Panc1 (cell line): ENCODE data around the gene CHN1. TPM values are rescaled to one million over a fixed set of nuclear protein-coding genes. Genes with fewer than 3 reads are reported as not detected.
A peak's percentile ranks its signal among the peaks of the same experiment; 100 is the strongest.

Experiments
- ATAC-seq: fragments of 200-7000 bp; cut with Tn5 transposase; 2 replicates; pipeline ENCODE4 v1.9.1; 2020; ENCODE audit warnings: mild to moderate bottlenecking, moderate library complexity
- BruUV-seq: library from RNA; stranded (reverse); fragments of 400-500 nt; replicated peaks from 2 replicates; lab custom pipeline; 2021; lab: Mats Ljungman, UMichigan
- CTCF ChIA-PET: fragments of 300-600 bp; sonication (Branson Sonifier 250); formaldehyde crosslinking; loops from one replicate; lab custom pipeline; 2022; ENCODE audit warnings: antibody characterized with exemption; lab: Charles Lee
- POLR2A ChIA-PET: fragments of 300-600 bp; sonication (Branson Sonifier 250); formaldehyde crosslinking; loops from one replicate; lab custom pipeline; 2022; ENCODE audit warnings: antibody characterized with exemption; lab: Charles Lee
- DNase-seq: peaks from one replicate; pipeline ENCODE4 v3.0.0-alpha.2; 2010; ENCODE audit warnings: low read depth, low spot score
- H3K27ac ChIP-seq: 2 replicates; pipeline ENCODE4 v1.5.1; 2011; ENCODE audit warnings: mild to moderate bottlenecking, low read length, inconsistent platforms
- H3K27me3 ChIP-seq: fragments of 200-500 bp; sonication (Bioruptor generic); 2 replicates; pipeline ENCODE4 v1.6.0; 2014; ENCODE audit warnings: low read length, inconsistent platforms; ENCODE audit not compliant: control insufficient read depth, insufficient read depth
- H3K36me3 ChIP-seq: fragments of 200-500 bp; sonication (Bioruptor generic); 2 replicates; pipeline ENCODE4 v1.5.1; 2014; ENCODE audit warnings: inconsistent platforms, mild to moderate bottlenecking, low read length, moderate library complexity; ENCODE audit not compliant: control insufficient read depth, insufficient read depth
- H3K4me1 ChIP-seq: 2 replicates; pipeline ENCODE4 v1.5.1; 2011; ENCODE audit warnings: inconsistent platforms, mild to moderate bottlenecking, low read length, moderate library complexity; ENCODE audit not compliant: control insufficient read depth, insufficient read depth
- H3K4me3 ChIP-seq, 2 experiments: 2 replicates each; pipeline ENCODE4 v1.5.1; 2011 to 2012; ENCODE audit warnings: low read depth in 2 of 2, low read length in 2 of 2, mild to moderate bottlenecking in 2 of 2, inconsistent platforms in 1 of 2, moderate library complexity in 1 of 2
- H3K9me3 ChIP-seq: fragments of 200-500 bp; sonication (Bioruptor generic); 2 replicates; pipeline ENCODE4 v1.5.1; 2014; ENCODE audit warnings: low read depth, mild to moderate bottlenecking, inconsistent platforms, low read length, moderate library complexity; ENCODE audit not compliant: control insufficient read depth, insufficient read depth
- POLR2AphosphoS5 ChIP-seq: IDR thresholded peaks from 2 replicates; pipeline ENCODE4 v1.6.1; 2012; ENCODE audit warnings: mild to moderate bottlenecking, low read depth, low read length, moderate library complexity
- REST ChIP-seq, 2 experiments: IDR thresholded peaks; 2 replicates each; pipeline ENCODE4 v1.6.1; 2011 to 2012; ENCODE audit warnings: low read depth in 2 of 2, control low read depth in 1 of 2, low read length in 1 of 2, mild to moderate bottlenecking in 1 of 2, moderate library complexity in 1 of 2; ENCODE audit not compliant: insufficient read depth in 1 of 2
- SIN3A ChIP-seq: IDR thresholded peaks from 2 replicates; pipeline ENCODE4 v1.6.1; 2012; ENCODE audit warnings: low read depth, mild to moderate bottlenecking, low read length, moderate library complexity, borderline replicate concordance; ENCODE audit not compliant: insufficient read depth
- TCF7L2 ChIP-seq: IDR thresholded peaks from 2 replicates; pipeline ENCODE4 v1.6.1; 2011; ENCODE audit warnings: mild to moderate bottlenecking, low read depth, low read length, inconsistent platforms
- in situ Hi-C: cut with HindIII; loops from 2 replicates; pipeline ENCODE4 v1.10.0; 2016; ENCODE audit warnings: low sequenced_read_pairs, low pct_unique_long_range_greater_than_20kb
- intact Hi-C: fragments of 100-400 bp; cut with micrococcal nuclease; formaldehyde crosslinking; loops from one replicate; pipeline ENCODE4 v1.10.0; 2022; ENCODE audit not compliant: unreplicated experiment
- total RNA-seq: library from RNA; stranded (reverse); gene quantifications from one replicate; pipeline ENCODE4 v1.2.1, GENCODE V29; 2021; ENCODE audit not compliant: unreplicated experiment
- TF ChIP-seq, protein P1 (sequence below): fragments of 450-650 bp; IDR thresholded peaks from 2 replicates; pipeline ENCODE4 v1.5.1; 2017; ENCODE audit warnings: mild to moderate bottlenecking

CHN1 gene
- total RNA-seq, 1 experiment from 2014 or later: 20.8 TPM

GRCh38 chr2:175003875-175004729, 1.1 kb downstream of the CHN1 start:
- Histone ChIP-seq H3K4me3 (peak overlapping the region; percentile 59 to 72), H3K36me3 (no peaks in the 10 kb centered on the region), H3K4me1 (peaks cover 14% of the 10 kb centered on the region), H3K9me3 (no peaks in the 10 kb centered on the region), H3K27me3 (peaks cover 2% of the 10 kb centered on the region), H3K27ac (peak overlapping the region; percentile 69)
- POLR2A ChIA-PET: no interaction called here
- no peak for TF ChIP-seq TCF7L2
- TF ChIP-seq POLR2AphosphoS5: no peak
- TF ChIP-seq REST (IDR thresholded peaks at IDR 0.05; ENCODE audit: insufficient read depth in 1 of 2, low read depth in 2 of 2, low read length in 1 of 2): no peak
- TF ChIP-seq, protein P1, sequence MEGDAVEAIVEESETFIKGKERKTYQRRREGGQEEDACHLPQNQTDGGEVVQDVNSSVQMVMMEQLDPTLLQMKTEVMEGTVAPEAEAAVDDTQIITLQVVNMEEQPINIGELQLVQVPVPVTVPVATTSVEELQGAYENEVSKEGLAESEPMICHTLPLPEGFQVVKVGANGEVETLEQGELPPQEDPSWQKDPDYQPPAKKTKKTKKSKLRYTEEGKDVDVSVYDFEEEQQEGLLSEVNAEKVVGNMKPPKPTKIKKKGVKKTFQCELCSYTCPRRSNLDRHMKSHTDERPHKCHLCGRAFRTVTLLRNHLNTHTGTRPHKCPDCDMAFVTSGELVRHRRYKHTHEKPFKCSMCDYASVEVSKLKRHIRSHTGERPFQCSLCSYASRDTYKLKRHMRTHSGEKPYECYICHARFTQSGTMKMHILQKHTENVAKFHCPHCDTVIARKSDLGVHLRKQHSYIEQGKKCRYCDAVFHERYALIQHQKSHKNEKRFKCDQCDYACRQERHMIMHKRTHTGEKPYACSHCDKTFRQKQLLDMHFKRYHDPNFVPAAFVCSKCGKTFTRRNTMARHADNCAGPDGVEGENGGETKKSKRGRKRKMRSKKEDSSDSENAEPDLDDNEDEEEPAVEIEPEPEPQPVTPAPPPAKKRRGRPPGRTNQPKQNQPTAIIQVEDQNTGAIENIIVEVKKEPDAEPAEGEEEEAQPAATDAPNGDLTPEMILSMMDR: no peak
- TF ChIP-seq SIN3A: no peak
- CTCF ChIA-PET: interaction anchor here (1.7 kb wide), 1 partner anchor 233 kb away, joined by 5 read pairs; no protein-coding TSS in a partner anchor
- intact Hi-C loops: no loop called here
- TSS peak; percentile 62 for BruUV-seq
- DNase-seq (no peak), ATAC-seq (peak; percentile 66)
- in situ Hi-C loops: no loop called here

DNA sequence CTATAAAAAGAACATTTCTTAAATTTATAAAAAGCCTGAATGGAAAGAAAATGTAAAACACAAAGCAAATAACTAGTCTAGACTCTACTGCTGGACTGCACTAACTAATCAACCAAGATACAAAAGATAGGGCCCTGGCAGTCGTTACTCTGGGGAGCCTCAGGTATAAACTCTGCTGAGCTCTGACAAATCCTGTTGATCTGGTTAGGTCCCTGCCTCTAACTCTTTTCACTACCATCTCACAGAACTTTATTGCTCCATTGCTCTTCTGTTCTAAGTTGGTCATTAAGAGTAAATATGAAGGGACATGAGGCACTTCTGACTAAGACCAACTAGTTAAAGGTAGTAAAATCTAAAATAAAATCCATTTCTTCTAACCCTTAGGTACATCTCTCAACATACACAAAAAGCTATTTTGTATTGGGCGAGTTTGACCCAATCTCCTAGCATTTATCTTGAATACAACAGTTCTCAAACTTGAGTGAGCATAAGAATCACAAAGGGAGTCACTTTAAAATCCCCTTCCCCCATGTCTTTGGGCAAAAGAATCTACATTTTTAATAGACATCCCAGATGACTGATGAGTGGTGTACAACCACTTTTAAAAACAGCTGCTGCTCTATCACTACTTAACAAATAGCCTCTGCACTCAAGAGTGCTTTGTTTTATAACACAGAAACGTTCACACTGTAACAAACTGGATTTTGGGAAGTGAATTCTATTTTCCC, 2.5 kb downstream of the CHN1 start:
- CTCF ChIA-PET: interaction anchor here (0.6 kb wide), 1 partner anchor 301 kb away, joined by 4 read pairs; no protein-coding TSS in a partner anchor
- no TSS peak for BruUV-seq

More for the DNA sequence above, 2.5 kb downstream of the CHN1 start:
- POLR2A ChIA-PET: interaction anchor here (0.6 kb wide), 1 partner anchor 82 kb away, joined by 4 read pairs; no protein-coding TSS in a partner anchor
- TF ChIP-seq REST (IDR thresholded peaks at IDR 0.05; ENCODE audit: insufficient read depth in 1 of 2, low read depth in 2 of 2, low read length in 1 of 2): no peak
- in situ Hi-C loops: no loop called here
- H3K4me1 ChIP-seq: peaks cover 22% of the 10 kb centered on the region
- no peak overlapping the region for H3K27ac ChIP-seq
- H3K9me3 ChIP-seq: no peaks in the 10 kb centered on the region
- no peak overlapping the region for H3K4me3 ChIP-seq
- intact Hi-C loops: no loop called here
- DNase-seq: no peak
- no peak for ATAC-seq
- peaks cover 2% of the 10 kb centered on the region; the same call in 1 of the 2 replicates for H3K27me3 ChIP-seq
- H3K36me3 ChIP-seq: no peaks in the 10 kb centered on the region
